Activated T-cell treated with anti-CD3 and anti-CD28 coated beads, Interleukin-2, amount 50 U/mL, for 48 hours (primary cell): Measurements from ENCODE around the gene CDH26.

Experiments
- DNase-seq, 2 experiments: peaks; one replicate each; pipeline ENCODE4 v3.0.0-alpha.2; 2020

CDH26 gene

GRCh38 chr20:59987135-59987534, 28.9 kb downstream of the CDH26 start:
- no peak for DNase-seq

GRCh38 chr20:59988141-59988540, 29.9 kb downstream of the CDH26 start:
- no peak for DNase-seq

GRCh38 chr20:59992526-59993084, 34.4 kb downstream of the CDH26 start:
- DNase-seq, result no peak

- DNase-seq, result no peak
Observed at GRCh38 chr20:59993736-59994430, 35.7 kb downstream of the CDH26 start.

- no peak for DNase-seq
Observed at GRCh38 chr20:59994697-59995122, 36.5 kb downstream of the CDH26 start.

- DNase-seq, result no peak
Observed at GRCh38 chr20:59996108-59996507, 37.9 kb downstream of the CDH26 start.

- DNase-seq, result no peak
Observed at GRCh38 chr20:59997896-59998295, 39.7 kb downstream of the CDH26 start.

GRCh38 chr20:59999502-59999901, 41.3 kb downstream of the CDH26 start:
- no peak for DNase-seq

- no peak for DNase-seq
Observed at GRCh38 chr20:60000271-60001042, 42.2 kb downstream of the CDH26 start.

- no peak for DNase-seq
Observed at GRCh38 chr20:60001108-60001507, 42.9 kb downstream of the CDH26 start.

- DNase-seq, result no peak
Observed at GRCh38 chr20:60003776-60004175, 45.6 kb downstream of the CDH26 start.

GRCh38 chr20:60006261-60006660, 48.0 kb downstream of the CDH26 start:
- DNase-seq, result no peak

GRCh38 chr20:60007464-60007863, 49.2 kb downstream of the CDH26 start:
- no peak for DNase-seq

GRCh38 chr20:60008130-60008808, 50.0 kb downstream of the CDH26 start:
- DNase-seq, result no peak

GRCh38 chr20:60009318-60009717, 51.1 kb downstream of the CDH26 start:
- DNase-seq, result no peak

GRCh38 chr20:60009826-60010616, 51.8 kb downstream of the CDH26 start:
- DNase-seq, result no peak

GRCh38 chr20:60010689-60011458, 52.7 kb downstream of the CDH26 start:
- no peak for DNase-seq

- DNase-seq, result peak; percentile 23 to 30
Observed at GRCh38 chr20:60011512-60012507, 53.6 kb downstream of the CDH26 start.

- DNase-seq, result no peak
Observed at GRCh38 chr20:60013296-60014139, 55.3 kb downstream of the CDH26 start.

- DNase-seq, result no peak
Observed at GRCh38 chr20:60016406-60016805, 58.2 kb downstream of the CDH26 start.
